Measurements from ENCODE around the gene TBC1D4.

Gene TBC1D4

GRCh38 chr13:75347925-75348324 lies 134.0 kb downstream of the TBC1D4 start:
- Histone ChIP-seq H2BK5ac (ENCODE audit: low read depth, low read length, poor library complexity) (no peak overlapping the region), H3K27ac (ENCODE audit: low read depth, low read length) (no peak overlapping the region), H3K9ac (ENCODE audit: low read length) (no peak overlapping the region), H3K36me3 (ENCODE audit: control insufficient read depth in 1 of 2, insufficient read depth in 2 of 2, low read length in 2 of 2) (no peaks in the 10 kb centered on the region), H2BK12ac (ENCODE audit: low read length) (no peak overlapping the region), H2BK120ac (ENCODE audit: insufficient read depth, low read length, poor library complexity) (no peak overlapping the region), H3K23ac (ENCODE audit: low read length) (no peak overlapping the region), H3K4me1 (ENCODE audit: control insufficient read depth in 1 of 2, insufficient read depth in 2 of 2, low read length in 2 of 2) (no peaks in the 10 kb centered on the region), H3K14ac (ENCODE audit: low read length) (no peak overlapping the region), H3K18ac (ENCODE audit: low read length) (no peak overlapping the region), H3K4me3 (ENCODE audit: low read depth, low read length) (no peak overlapping the region), H3K27me3 (ENCODE audit: insufficient read depth, low read length) (no peaks in the 10 kb centered on the region), H4K91ac (ENCODE audit: low read depth, low read length) (no peak overlapping the region), H2AK5ac (ENCODE audit: low read length) (no peak overlapping the region), H3K4ac (ENCODE audit: low read depth, low read length) (no peak overlapping the region), H3K79me2 (ENCODE audit: control insufficient read depth, insufficient read depth, low read length, poor library complexity) (no peaks in the 10 kb centered on the region), H3K4me2 (ENCODE audit: low read length) (no peak overlapping the region), H4K12ac (ENCODE audit: low read depth, low read length) (no peak overlapping the region), H3K79me1 (ENCODE audit: low read length) (no peaks in the 10 kb centered on the region), H2AFZ (ENCODE audit: insufficient read depth, low read length, poor library complexity) (no peak overlapping the region), H4K8ac (ENCODE audit: low read depth, low read length) (no peak overlapping the region), H3K9me3 (ENCODE audit: insufficient read depth, low read depth, low read length) (no peaks in the 10 kb centered on the region)
- no CpG with 5 or more reads among the region's 1 CpG for WGBS (ENCODE audit: extremely low coverage, insufficient coverage, insufficient read length)
- no peak for DNase-seq

- Histone ChIP-seq H3K79me2 (ENCODE audit: control insufficient read depth, insufficient read depth, low read length, poor library complexity) (no peaks in the 10 kb centered on the region), H3K36me3 (ENCODE audit: control insufficient read depth in 1 of 2, insufficient read depth in 2 of 2, low read length in 2 of 2) (no peaks in the 10 kb centered on the region), H4K8ac (ENCODE audit: low read depth, low read length) (no peak overlapping the region), H3K4me3 (ENCODE audit: low read depth, low read length) (no peak overlapping the region), H3K4me1 (ENCODE audit: control insufficient read depth in 1 of 2, insufficient read depth in 2 of 2, low read length in 2 of 2) (no peaks in the 10 kb centered on the region), H2AK5ac (ENCODE audit: low read length) (no peak overlapping the region), H3K27ac (ENCODE audit: low read depth, low read length) (no peak overlapping the region), H3K23ac (ENCODE audit: low read length) (no peak overlapping the region), H4K91ac (ENCODE audit: low read depth, low read length) (no peak overlapping the region), H2BK120ac (ENCODE audit: insufficient read depth, low read length, poor library complexity) (no peak overlapping the region), H2BK12ac (ENCODE audit: low read length) (no peak overlapping the region), H3K14ac (ENCODE audit: low read length) (no peak overlapping the region), H3K4ac (ENCODE audit: low read depth, low read length) (no peak overlapping the region), H3K18ac (ENCODE audit: low read length) (no peak overlapping the region), H3K9ac (ENCODE audit: low read length) (no peak overlapping the region), H3K27me3 (ENCODE audit: insufficient read depth, low read length) (no peaks in the 10 kb centered on the region), H2AFZ (ENCODE audit: insufficient read depth, low read length, poor library complexity) (no peak overlapping the region), H2BK5ac (ENCODE audit: low read depth, low read length, poor library complexity) (no peak overlapping the region), H3K79me1 (ENCODE audit: low read length) (no peaks in the 10 kb centered on the region), H3K4me2 (ENCODE audit: low read length) (no peak overlapping the region), H4K12ac (ENCODE audit: low read depth, low read length) (no peak overlapping the region), H3K9me3 (ENCODE audit: insufficient read depth, low read depth, low read length) (no peaks in the 10 kb centered on the region)
- WGBS (ENCODE audit: extremely low coverage, insufficient coverage, insufficient read length): no CpG with 5 or more reads among the region's 1 CpG
- no peak for DNase-seq
Measured at GRCh38 chr13:75347457-75347856, 134.5 kb downstream of the TBC1D4 start.

DNA sequence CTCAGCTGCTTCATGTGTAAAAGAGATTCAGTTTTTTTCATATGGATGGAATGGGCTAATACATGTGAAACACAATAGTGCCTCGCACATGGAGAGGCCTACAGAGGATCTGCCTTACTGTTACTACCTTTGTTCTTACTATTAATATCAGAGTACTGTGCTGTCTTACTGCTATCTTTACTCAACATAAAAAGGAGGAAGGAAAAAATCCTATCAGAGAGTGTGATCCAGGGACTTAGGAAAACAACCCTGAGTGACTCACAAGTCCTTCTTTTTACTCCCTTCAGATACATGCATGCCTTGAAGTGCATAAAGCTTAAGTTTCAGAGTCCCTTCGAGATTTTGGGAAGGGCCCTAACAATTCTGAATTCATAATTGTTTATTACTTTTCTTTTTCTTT lies 136.8 kb downstream of the TBC1D4 start:
- no peak for DNase-seq
- no CpG with 5 or more reads among the region's 2 CpGs for WGBS (ENCODE audit: extremely low coverage, insufficient coverage, insufficient read length)
- no peak overlapping the region for H2BK120ac ChIP-seq (ENCODE audit: insufficient read depth, low read length, poor library complexity)
- no peak overlapping the region for H3K27ac ChIP-seq (ENCODE audit: low read depth, low read length)
- no peaks in the 10 kb centered on the region for H3K79me2 ChIP-seq (ENCODE audit: control insufficient read depth, insufficient read depth, low read length, poor library complexity)
- H3K36me3 ChIP-seq (ENCODE audit: control insufficient read depth in 1 of 2, insufficient read depth in 2 of 2, low read length in 2 of 2): no peaks in the 10 kb centered on the region
- H3K14ac ChIP-seq (ENCODE audit: low read length): no peak overlapping the region
- H3K4me1 ChIP-seq (ENCODE audit: control insufficient read depth in 1 of 2, insufficient read depth in 2 of 2, low read length in 2 of 2): no peaks in the 10 kb centered on the region
- H4K12ac ChIP-seq (ENCODE audit: low read depth, low read length): no peak overlapping the region
- no peaks in the 10 kb centered on the region for H3K27me3 ChIP-seq (ENCODE audit: insufficient read depth, low read length)
- no peak overlapping the region for H3K4me3 ChIP-seq (ENCODE audit: low read depth, low read length)
- H3K23ac ChIP-seq (ENCODE audit: low read length): no peak overlapping the region
- H3K4me2 ChIP-seq (ENCODE audit: low read length): no peak overlapping the region
- no peak overlapping the region for H3K4ac ChIP-seq (ENCODE audit: low read depth, low read length)
- no peak overlapping the region for H4K8ac ChIP-seq (ENCODE audit: low read depth, low read length)
- H2AFZ ChIP-seq (ENCODE audit: insufficient read depth, low read length, poor library complexity): no peak overlapping the region
- H3K18ac ChIP-seq (ENCODE audit: low read length): no peak overlapping the region
- no peak overlapping the region for H2BK5ac ChIP-seq (ENCODE audit: low read depth, low read length, poor library complexity)
- no peak overlapping the region for H3K9ac ChIP-seq (ENCODE audit: low read length)
- no peak overlapping the region for H4K91ac ChIP-seq (ENCODE audit: low read depth, low read length)
- no peaks in the 10 kb centered on the region for H3K9me3 ChIP-seq (ENCODE audit: insufficient read depth, low read depth, low read length)
- no peaks in the 10 kb centered on the region for H3K79me1 ChIP-seq (ENCODE audit: low read length)
- no peak overlapping the region for H2AK5ac ChIP-seq (ENCODE audit: low read length)
- H2BK12ac ChIP-seq (ENCODE audit: low read length): no peak overlapping the region

- no peaks in the 10 kb centered on the region for H3K4me1 ChIP-seq (ENCODE audit: control insufficient read depth in 1 of 2, insufficient read depth in 2 of 2, low read length in 2 of 2)
- H2AFZ ChIP-seq (ENCODE audit: insufficient read depth, low read length, poor library complexity): no peak overlapping the region
- H3K27ac ChIP-seq (ENCODE audit: low read depth, low read length): no peak overlapping the region
- H3K23ac ChIP-seq (ENCODE audit: low read length): no peak overlapping the region
- H2BK120ac ChIP-seq (ENCODE audit: insufficient read depth, low read length, poor library complexity): no peak overlapping the region
- H3K4me3 ChIP-seq (ENCODE audit: low read depth, low read length): no peak overlapping the region
- H3K79me1 ChIP-seq (ENCODE audit: low read length): no peaks in the 10 kb centered on the region
- no peak overlapping the region for H4K8ac ChIP-seq (ENCODE audit: low read depth, low read length)
- no peak overlapping the region for H3K9ac ChIP-seq (ENCODE audit: low read length)
- no peak overlapping the region for H3K4me2 ChIP-seq (ENCODE audit: low read length)
- no peak overlapping the region for H4K91ac ChIP-seq (ENCODE audit: low read depth, low read length)
- H2AK5ac ChIP-seq (ENCODE audit: low read length): no peak overlapping the region
- H2BK5ac ChIP-seq (ENCODE audit: low read depth, low read length, poor library complexity): no peak overlapping the region
- H3K36me3 ChIP-seq (ENCODE audit: control insufficient read depth in 1 of 2, insufficient read depth in 2 of 2, low read length in 2 of 2): peaks cover 0 to 2% of the 10 kb centered on the region in 2 experiments
- H3K18ac ChIP-seq (ENCODE audit: low read length): no peak overlapping the region
- no peaks in the 10 kb centered on the region for H3K79me2 ChIP-seq (ENCODE audit: control insufficient read depth, insufficient read depth, low read length, poor library complexity)
- H4K12ac ChIP-seq (ENCODE audit: low read depth, low read length): no peak overlapping the region
- no peak overlapping the region for H3K14ac ChIP-seq (ENCODE audit: low read length)
- H3K27me3 ChIP-seq (ENCODE audit: insufficient read depth, low read length): no peaks in the 10 kb centered on the region
- H3K9me3 ChIP-seq (ENCODE audit: insufficient read depth, low read depth, low read length): no peaks in the 10 kb centered on the region
- H2BK12ac ChIP-seq (ENCODE audit: low read length): no peak overlapping the region
- no CpG with 5 or more reads among the region's 5 CpGs for WGBS (ENCODE audit: extremely low coverage, insufficient coverage, insufficient read length)
- H3K4ac ChIP-seq (ENCODE audit: low read depth, low read length): no peak overlapping the region
- no peak for DNase-seq
Measured at GRCh38 chr13:75341028-75341427, 140.9 kb downstream of the TBC1D4 start.
